GM19468 (cell line): ENCODE results near the gene ZFHX3.

ENCODE experiments used
- ATAC-seq: cut with Tn5 transposase; IDR thresholded peaks from one replicate; pipeline ENCODE4 v1.9.1; 2021; ENCODE audit warnings: mild to moderate bottlenecking, moderate library complexity, moderate number of reproducible peaks; ENCODE audit not compliant: unreplicated experiment; ENCODE audit errors: extremely low read depth

The ZFHX3 gene

DNA sequence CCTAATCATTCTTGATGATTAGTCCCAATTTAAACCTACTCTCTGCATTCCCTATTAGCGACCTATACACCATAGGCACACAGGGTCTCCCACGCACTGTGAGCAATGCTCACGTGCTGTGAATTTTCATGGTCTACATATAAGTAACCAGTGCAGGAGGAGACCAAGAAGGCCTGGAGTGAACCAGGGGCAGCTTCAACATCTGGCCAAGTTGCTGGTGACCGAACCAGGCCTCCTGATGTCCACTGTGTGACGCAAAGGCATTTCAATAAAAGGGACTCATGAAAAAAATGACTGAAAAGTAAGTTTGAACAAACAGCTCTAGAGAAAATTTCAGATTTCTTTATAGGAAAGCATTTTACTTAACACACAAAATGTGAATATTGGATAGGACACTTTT, 107.0 kb downstream of the ZFHX3 start:
- ATAC-seq, result no peak

DNA sequence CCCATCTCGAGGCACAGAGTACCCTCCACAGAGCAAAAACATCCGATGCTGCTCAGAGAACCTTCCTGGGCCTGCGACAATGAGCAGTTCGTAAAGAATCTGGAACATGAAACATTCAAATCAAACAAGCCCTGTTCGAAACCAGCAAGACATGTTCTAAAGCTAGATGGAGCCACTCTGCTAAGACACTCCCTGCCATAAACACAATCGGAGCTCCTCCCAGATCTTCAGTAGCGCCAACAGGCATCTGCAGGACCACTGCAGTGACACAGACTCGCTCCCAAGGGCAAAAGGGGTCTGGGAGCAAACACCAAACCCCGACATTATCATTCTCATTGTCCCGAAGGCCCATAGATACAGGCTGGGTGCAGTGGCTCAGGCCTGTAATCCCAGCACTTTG, 108.7 kb downstream of the ZFHX3 start:
- no peak for ATAC-seq

DNA sequence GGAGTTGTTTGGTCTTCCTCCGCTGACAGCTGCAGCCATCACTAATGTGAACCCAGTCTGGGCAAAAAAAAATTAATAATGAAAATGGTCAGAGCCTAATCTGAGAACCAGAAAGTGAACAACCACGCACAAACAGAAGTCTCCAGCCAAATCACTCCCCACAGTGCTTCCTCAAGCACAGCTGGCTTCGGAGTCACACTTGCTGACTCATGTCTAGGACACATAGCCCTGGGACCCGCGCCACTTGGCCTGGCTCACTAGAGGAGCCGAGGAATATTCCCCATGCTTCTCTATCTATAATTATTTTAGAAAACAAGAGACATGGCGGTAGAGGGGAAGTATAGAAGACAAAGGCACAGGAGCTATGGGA, 109.1 kb downstream of the ZFHX3 start:
- ATAC-seq, result no peak

DNA sequence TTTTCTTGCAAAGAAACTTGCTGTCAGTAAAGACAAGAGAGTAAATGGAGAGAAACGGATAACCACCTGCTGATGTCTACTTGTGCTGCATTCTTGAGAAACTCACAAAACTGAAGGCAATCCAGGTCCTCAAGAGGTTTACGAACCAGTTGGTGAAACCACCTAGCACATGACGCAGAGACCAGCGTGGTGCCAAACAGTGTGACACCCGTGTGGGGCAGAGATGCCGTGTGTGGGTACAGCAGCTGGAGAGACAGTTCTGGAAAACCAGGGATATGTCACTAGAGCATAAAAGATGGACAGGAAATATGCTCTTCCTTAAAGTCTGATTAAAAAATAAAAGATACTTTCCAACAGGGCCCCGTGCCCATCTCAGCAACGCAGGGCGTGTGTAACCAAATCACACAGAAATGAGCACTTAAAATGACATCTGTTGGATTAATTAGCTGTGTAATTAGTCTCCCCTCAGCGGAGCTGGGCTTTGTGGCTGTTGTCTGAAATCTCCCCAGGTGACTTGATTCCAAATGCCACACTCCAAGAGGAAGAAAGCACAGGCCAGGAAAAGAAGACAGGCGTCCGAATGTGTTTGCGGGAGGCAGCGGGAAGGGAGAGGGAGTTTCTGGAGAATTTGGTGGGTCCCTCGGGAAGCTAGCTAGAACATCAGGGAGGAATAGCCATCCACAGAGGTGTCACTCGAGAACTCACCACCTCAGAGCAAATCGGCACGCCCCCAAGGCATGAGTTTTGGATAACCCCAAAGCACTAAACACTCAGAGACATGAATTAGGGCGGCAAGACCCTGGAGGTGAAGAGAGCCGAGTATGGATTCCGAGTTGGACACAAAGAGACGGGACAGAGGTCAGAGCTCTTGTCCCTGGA, 109.8 kb downstream of the ZFHX3 start:
- ATAC-seq, result no peak

DNA sequence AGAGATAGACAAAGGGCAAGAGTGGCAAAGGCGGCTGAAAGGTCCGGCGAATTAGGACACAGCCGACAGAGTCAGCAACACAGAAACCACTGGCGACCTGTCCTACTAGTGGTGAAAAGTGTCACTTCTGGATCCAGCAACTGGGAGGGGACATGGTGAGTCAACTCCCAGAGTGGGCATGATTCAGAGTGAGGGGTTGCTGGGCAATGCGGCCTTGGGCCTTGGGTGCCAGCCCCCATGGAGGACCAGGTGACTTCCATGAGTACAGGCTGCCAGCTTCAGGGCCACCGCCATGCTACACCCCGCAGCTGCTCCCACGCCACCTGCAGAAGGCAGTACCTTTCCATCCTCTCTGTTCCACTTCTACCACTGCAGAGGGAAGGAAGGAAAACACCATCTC, 110.6 kb downstream of the ZFHX3 start:
- ATAC-seq, result no peak

DNA sequence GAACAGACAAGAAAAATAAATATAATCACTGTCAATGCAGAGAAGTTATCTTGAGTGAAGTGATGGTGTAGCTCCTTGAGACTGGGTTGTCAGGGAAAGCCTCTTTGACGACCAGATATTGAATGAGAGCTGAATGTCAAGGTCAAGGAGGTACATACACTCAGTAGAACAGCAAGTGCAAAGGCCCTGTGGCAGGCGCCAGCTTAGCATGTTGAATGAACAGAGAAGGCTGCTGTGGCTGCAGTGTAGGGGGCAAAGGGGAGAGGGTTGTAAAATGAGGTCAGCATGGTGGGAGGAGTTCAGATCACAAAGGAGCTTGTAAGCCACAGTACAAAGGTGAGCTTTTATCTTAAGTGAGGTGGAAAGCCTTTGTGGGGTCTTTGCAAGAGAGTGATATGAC, 111.5 kb downstream of the ZFHX3 start:
- ATAC-seq, result no peak

DNA sequence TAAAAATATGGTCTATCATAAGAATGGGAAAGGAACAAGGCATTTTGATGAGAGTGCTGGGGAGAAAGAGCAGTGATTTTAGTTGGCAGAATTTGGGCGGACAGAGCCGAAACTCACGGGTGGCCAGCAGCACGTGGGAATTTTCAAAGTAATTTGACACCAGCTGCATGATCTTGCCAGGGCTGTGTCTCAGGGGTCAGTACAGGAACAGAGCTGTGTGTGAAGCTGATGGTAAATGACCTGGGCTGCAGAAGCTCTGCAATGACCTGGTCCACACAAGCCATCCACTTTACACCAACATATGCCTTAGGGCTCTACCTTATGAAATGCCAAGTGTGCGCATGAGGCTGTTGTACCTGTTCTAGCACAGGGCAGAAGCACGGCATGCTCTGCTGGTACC, 112.0 kb downstream of the ZFHX3 start:
- ATAC-seq, result no peak

DNA sequence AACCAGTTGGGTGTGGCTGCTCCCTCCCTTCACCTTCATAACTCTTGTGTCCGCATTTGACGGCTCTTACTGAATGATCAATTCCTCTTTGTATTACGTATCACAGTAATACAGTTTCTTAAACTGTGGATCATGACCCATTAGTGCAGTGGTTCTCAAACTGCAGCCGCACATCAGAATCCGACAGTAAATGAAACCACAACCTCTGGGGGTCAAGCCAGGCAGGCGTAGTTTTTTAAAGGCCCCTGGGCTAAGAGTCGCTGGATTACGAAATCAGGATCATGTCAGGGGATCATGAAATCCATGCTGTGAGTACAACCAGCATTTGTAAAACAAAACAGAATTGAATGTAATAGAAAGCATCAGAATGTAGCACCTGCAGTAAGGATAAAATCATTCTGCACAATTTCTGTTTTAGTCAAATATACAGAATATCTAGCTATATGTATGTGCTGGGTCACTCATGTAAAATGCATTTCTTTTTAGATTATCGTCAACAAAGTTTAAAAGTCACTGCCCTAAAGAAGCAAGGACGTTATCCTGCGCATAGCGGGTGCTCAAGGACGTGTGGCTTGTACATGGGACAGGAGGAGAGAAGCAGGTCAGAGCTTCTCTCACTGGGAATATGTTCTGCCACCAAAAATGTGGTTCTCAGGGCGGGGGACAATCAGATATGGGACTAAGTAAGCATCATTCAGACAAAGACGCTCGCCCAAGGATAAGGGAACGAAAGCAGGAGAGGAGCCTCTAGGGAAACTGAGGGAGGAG, 113.1 kb downstream of the ZFHX3 start:
- no peak for ATAC-seq

DNA sequence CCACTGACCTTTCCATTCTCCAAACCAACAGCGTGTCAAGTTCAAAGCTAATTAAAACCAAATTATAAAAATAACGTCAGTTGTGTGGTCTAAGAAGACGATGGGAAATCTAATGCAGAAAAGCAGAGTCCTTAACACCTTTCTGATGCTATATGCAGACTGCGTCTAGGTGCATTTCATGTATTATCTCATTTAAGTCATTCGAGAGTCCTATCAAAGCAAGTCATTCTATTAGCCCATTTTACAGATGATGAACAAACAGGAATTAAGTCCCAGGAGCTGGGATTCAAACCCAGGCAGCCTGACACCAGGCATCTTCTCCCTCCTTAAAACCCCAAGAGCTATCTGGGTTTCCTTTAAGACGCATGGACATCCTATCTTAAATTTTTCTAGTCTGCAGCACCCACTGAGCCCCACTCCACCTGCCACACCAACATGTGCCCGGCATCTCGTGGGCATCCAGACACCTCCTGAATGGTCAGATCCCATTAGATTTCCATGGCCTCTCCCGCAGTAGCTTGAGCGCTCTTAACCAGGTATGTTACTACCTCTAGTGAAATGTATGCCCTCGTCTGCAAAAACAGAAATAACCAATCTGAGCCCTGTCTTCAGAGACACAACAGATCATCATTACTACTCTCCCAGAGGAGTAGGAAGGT, 115.1 kb downstream of the ZFHX3 start:
- no peak for ATAC-seq

DNA sequence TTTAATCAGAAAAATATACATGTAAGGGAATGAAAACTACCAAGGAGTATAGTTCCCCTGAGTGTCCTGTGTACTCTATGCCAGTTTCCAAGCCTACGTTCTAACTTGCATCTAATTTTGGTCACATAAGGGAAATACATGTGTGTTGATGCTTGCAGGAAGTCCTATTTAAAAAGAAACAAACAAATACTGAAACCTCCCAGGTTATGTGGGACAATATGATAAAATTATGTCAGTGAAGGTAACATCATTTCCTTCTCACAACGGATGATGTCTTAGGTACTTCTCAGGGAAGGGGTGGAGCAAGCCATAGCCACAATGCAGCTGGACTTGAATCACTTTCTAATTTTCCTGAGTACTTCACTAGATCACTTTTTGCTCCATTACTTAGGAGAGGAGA, 115.9 kb downstream of the ZFHX3 start:
- ATAC-seq, result no peak

DNA sequence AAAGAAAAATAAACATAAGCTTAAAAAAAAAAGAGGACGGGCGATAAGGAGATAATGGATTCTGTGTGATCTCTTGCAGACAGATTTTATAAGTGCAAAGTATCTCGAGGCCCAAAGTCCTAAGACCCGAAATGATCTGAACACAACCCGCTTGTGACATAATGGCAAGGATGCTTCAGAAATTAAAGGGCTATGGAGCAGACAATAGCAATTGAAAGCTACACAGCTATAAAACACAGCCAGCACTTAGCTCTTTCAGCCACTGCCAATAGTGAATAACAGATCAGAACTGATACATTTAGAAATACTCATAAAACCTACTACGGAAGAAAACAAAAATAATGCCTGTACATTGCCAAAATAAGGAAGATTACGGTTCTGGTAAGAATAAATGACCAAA, 117.5 kb downstream of the ZFHX3 start:
- ATAC-seq, result no peak

DNA sequence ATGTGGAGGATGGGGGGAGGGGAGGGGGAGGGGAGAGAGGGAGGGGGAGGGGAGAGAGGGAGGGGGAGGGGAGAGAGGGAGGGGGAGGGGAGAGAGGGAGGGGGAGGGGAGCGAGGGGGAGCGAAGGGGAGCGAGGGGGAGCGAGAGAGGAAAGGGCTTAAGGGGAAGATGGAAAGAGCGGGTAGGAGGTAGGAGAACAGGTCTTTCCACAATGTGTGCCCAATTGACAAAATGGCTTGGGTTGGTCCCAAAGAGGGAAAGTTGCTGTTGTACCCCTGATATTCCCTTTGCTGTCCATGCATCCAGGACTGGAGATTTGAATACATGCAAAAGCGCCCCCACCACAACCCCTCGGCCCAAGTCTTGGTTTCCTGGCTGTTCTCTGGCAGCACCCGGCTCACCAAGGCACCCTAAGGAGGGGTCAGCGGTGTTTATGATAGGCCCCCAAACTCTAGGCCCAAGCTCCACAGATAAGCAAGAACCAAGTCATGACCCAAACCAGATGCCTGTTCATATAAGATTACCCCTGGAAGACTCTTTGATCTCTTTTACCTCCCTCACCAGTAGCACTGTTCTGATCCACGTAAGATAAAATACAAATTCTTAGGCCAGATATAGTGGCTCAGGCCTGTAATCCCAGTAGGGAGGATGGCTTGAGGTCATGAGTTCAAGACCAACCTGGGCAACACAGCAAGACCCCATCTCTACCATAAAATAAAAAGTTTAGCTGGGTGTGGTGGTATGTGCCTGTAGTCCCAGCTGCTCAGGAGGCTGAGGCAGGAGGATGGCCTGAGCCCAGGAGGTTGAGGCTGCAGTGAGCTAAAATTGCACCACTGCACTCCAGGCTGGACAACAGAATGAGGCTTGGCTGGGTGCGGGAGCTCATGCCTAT, 119.6 kb downstream of the ZFHX3 start:
- ATAC-seq, result no peak

DNA sequence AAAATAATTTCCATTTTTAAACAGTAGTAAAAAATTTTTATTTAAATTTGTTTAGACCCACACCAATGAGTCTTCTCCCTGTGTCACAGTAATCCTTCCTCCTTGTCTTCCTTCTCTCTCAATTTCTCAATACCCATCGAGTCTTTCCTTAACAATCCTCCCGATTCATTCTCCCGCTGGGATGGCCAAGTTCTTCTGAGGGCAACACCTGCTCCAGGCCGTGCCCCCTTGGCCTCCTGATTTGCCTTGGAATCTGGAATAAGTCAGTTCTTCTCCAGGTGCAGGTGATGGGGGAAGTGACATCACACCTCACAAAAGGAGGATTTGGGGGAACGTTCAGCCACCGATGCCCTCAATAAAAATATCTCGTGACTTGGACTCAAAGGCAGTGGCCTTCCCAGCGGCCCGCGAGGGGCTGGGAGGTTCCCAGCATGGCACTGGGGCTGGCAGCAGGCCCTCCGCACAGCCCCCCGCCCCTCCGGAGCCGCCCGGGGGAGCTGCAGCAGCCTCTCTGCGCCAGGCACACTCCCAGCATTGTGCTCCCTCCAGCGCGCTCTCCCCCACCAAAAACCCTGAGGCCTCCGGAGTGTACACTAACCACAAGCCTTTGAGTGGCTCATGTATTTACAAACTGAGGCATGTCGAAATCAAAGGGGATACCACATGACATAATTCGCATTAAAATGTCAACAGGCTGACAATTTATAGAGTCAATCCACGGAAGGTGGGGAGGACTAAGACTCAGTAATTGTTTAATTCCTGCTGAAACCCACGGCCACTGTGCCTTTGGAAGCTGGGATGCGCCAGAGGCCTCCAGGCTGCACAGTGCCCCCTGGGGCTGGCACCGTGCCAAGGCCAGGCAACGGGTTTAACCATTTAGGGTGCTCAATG, 120.5 kb downstream of the ZFHX3 start:
- no peak for ATAC-seq

DNA sequence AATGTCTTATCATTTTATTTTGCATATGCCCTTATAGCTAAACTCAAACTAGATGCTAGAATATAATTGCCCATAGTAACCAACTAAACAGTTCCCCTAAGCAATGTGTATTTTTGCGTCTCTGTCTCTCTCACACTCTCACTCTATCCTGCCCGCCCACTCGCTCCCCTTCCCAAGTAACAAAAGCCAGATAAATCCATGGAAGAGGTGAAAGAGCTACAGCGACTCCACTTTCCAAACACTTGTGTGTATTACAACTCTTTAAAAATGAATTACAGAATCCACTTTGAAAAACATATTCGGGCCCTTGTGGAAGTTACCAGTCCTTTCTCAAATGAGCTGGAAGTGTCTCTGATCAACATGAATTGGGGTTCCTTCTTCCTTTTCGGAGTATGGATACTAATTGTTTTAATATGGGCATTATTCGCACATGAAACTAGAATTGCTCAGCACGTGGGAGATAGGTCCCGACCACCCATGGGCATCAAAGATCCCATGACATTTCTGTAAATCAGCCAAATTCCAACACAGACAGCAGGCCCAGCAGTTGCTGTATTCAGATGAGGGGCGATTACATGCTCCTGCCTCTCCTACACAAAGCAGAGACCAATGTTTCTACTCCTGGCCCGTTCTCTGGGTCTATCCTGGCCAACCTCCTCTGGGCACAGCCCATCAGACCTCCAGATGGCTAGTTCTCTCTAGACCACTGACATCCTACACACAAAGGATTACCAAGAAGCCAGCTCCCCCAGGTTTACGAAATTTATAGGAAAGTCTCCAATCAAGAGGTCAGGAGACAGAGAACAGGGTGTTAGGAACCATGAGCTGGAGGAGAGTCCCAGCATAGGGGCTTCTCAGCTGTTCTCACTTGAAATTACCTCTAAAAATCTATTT, 121.5 kb downstream of the ZFHX3 start:
- no peak for ATAC-seq

DNA sequence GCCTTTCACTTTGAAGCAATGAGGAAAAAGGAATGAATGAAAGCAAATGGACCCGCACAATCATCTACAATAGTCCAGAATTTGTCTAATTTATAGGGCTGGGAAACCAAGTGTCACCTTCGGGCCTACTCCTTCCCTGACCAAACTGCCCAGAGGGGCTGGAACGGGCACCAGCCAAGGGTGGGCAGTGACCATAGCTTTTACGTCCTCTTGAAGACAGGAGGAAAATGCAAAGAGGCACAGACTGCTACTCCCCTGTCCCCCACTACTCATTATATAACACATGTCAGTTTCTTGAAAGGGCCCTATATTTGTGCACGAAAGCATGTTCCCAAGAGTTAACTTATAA, 122.3 kb downstream of the ZFHX3 start:
- ATAC-seq, result no peak

DNA sequence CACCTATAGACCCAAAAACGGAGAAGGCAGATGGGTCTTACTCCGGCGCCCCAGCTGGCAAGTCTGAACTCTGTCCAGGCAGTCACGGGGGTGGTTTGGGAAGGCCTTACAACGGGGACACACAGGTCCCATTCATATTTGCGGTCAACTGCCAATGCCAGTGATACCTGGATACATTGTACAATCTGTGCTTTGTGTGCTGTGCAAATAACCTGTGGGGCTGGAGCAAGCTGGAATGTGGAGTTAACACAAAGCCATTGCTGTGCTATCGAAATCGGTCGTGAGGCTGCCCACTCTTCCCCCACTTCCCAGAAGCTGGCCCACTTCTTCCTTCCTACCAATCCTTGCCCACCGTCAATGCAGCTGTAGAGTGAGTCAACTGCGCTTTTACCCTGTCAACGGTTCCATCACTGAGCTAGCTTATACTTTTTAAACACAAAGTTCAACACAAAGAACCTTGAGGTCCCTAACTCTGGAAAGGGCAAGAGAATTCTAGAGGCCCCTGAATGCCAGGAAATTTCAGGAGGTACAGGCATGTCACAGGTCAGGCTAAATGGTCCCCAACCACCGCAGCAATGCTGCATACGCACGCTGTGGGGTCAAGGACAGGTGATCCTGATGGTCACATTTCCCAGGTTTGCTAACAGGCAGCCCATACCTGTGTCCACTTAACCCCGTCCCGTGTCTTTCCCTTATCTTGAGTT, 122.8 kb downstream of the ZFHX3 start:
- ATAC-seq, result no peak

DNA sequence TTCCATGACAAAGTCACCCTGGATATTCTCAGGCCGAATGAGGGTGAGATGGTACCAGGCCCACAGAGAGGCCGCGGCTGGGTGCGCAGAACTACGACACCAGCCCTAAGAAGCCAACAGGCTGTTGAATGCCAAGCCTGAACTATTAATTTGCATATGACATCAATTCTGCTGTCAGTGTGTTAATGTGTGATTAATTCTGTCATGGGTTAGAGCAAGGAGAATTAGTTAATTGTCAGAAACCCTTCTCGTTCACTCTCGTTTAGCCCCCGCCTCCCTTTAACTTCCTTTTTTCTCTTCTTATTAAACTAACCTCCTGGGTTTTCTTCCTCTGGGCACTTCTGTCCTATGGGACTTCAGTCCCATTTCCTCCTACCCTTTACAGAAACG, 123.4 kb downstream of the ZFHX3 start:
- ATAC-seq, result no peak

DNA sequence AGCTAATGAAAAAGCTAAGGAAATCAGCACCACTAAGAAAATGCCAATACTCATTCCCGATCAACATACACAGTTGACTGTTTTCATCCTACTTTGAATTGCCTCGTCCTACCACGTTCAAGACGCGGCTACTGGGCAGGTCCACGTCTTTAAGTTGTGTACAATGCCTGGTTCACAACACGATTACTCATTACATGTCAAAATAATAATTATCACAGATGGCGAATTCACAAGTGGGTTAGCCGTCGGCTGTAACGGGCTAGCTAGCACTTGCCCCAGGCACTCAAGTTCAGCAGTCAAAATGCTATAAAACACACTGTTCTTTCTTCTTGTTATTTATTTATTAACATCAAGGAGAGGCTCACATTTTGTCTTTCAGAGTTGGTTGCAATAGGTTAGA, 124.2 kb downstream of the ZFHX3 start:
- no peak for ATAC-seq
